ENCODE data around the gene RAD51D.

DNA sequence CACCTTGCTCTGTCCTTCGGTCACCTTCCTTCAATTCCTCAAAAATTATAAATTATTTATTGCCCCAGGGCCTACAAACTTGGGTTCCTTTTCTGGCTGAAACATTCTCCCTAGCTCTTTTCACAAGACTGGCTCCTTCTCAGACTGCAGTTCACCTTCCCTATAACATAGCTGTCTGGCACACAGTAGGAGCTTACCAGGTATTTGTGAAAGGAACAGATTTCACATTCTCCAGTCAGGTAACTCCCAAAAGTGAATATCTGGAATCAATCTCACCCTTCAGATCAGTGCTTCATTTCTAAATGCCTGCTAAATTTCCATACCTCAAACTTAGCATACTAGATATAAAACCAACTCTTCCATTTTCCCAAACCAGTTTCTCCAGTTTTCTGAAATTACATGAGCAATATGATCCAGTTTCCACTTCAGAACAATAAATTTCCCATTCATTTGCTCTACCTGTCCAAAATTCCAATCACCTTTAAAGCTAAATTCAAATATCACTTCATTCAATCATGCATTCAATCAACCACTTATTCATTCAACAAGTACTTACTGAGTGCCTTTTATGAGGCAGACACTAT is 62.2 kb downstream of the RAD51D start:
- no peak for TF ChIP-seq TAF1 (conservative IDR thresholded peaks at IDR 0.05)
- TF ChIP-seq CTCF (IDR thresholded peaks at IDR 0.05; ENCODE audit: low read depth, low read length, missing input control), result no peak
- no peak for TF ChIP-seq HNF4G (IDR thresholded peaks at IDR 0.05)
- no peak for TF ChIP-seq YY1 (IDR thresholded peaks at IDR 0.05)
- TF ChIP-seq GABPA (IDR thresholded peaks at IDR 0.05 in 1 of 2, conservative IDR thresholded peaks at IDR 0.05 in 1 of 2), result no peak
- TF ChIP-seq REST (IDR thresholded peaks at IDR 0.05), result no peak
- TF ChIP-seq FOXA1 (IDR thresholded peaks at IDR 0.05), result no peak

Data from liver (tissue), 3 donors.